NT2/D1 (cell line): ENCODE results near the gene SYNPO.
A peak's percentile ranks its signal among the peaks of the same experiment; 100 is the strongest.

Source experiments
- DNase-seq: peaks from one replicate; pipeline ENCODE4 v3.0.0-alpha.2; 2011; ENCODE audit warnings: low read depth, low spot score
- H3K27me3 ChIP-seq: 2 replicates; pipeline ENCODE4 v1.6.0; 2011; ENCODE audit warnings: mild to moderate bottlenecking; ENCODE audit not compliant: insufficient read length, insufficient read depth
- H3K36me3 ChIP-seq: 2 replicates; pipeline ENCODE4 v1.6.1; 2011; ENCODE audit warnings: mild to moderate bottlenecking, low read length, mixed read lengths; ENCODE audit not compliant: insufficient read depth, insufficient read length
- H3K4me1 ChIP-seq: 2 replicates; pipeline ENCODE4 v1.5.1; 2011; ENCODE audit not compliant: insufficient read depth, insufficient read length
- H3K4me3 ChIP-seq: 2 replicates; pipeline ENCODE4 v1.5.1; 2011; ENCODE audit warnings: low read depth; ENCODE audit not compliant: insufficient read length
- H3K9ac ChIP-seq: 2 replicates; pipeline ENCODE4 v1.6.0; 2011; ENCODE audit warnings: low read depth; ENCODE audit not compliant: insufficient read length
- H3K9me3 ChIP-seq: 2 replicates; pipeline ENCODE4 v1.5.1; 2011; ENCODE audit warnings: mild to moderate bottlenecking, low read length; ENCODE audit not compliant: insufficient read depth
- SUZ12 ChIP-seq: IDR thresholded peaks from 2 replicates; pipeline ENCODE4 v1.6.1; 2011; ENCODE audit not compliant: insufficient read length, insufficient read depth; ENCODE audit errors: extremely low read depth
- YY1 ChIP-seq: IDR thresholded peaks from 2 replicates; pipeline ENCODE4 v1.6.1; 2011; ENCODE audit not compliant: insufficient read length, insufficient read depth
- ZNF274 ChIP-seq: IDR thresholded peaks from 2 replicates; pipeline ENCODE4 v1.6.1; 2011; ENCODE audit warnings: mild to moderate bottlenecking, low read depth, low read length

The SYNPO gene

DNA sequence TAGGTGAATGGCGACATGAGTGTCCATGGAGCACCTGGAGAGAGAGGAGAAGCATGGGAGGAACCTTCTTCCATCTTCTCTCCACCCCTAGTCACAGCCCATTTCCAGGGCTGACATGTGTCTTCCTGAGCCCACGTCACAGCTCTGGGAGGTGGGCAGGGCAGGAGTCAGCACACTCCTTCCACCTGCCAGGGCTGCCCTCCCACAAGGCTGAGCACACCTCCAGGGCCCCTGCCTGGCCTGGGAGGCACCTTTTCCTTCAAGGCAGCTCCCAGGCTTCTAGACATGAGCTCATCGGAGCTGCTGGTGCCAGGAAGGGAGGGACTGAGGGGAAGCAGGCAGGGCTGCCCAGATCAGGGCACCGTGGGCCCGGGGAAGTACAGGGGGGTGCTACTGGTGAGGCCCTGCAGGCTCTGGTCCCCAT is 13.6 kb upstream of the SYNPO start:
- H3K9ac ChIP-seq: no peak overlapping the region

GRCh38 chr5:150627731-150628545 is 12.5 kb upstream of the SYNPO start:
- TF ChIP-seq SUZ12 (no peak), ZNF274 (no peak), YY1 (no peak)
- H3K27me3 ChIP-seq: peaks cover 13% of the 10 kb centered on the region

More for the DNA sequence above, 13.6 kb upstream of the SYNPO start:
- no peaks in the 10 kb centered on the region for H3K36me3 ChIP-seq
- H3K27me3 ChIP-seq: peaks cover 13% of the 10 kb centered on the region
- no peak for DNase-seq
- H3K4me1 ChIP-seq: peaks cover 14% of the 10 kb centered on the region
- TF ChIP-seq ZNF274 (no peak), SUZ12 (no peak), YY1 (no peak)
- H3K4me3 ChIP-seq: no peak overlapping the region
- H3K9me3 ChIP-seq: no peaks in the 10 kb centered on the region

DNA sequence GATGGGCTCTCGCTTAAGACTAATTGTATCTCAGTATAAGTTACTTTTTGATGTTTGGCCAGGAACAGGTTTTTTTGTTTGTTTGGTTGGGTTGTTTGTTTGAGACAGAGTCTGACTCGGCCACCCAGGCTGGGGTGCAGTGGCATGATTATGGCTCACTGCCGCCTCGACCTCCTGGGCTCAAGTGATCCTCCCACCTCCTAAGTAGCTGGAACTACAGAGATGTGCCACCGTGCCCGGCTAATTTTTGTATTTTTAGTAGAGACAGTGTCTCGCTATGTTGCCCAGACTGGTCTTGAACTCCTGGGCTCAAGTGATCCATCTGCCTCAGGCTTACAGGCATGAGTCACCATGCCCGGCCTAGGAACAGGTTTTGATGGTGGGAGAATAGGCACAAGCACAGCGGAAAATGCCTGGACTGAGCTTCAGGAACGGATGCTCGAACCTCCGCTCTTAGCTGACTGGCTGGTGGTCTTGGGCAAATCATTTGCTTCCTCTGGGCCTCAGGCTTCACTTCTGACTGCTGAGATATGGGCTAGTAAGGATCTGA is 11.4 kb upstream of the SYNPO start:
- Histone ChIP-seq H3K9me3 (no peaks in the 10 kb centered on the region), H3K36me3 (no peaks in the 10 kb centered on the region), H3K9ac (no peak overlapping the region), H3K4me3 (no peak overlapping the region), H3K27me3 (peaks cover 8% of the 10 kb centered on the region), H3K4me1 (peaks cover 4% of the 10 kb centered on the region)
- no peak for DNase-seq
- no peak for TF ChIP-seq ZNF274
- no peak for TF ChIP-seq SUZ12
- no peak for TF ChIP-seq YY1

More at GRCh38 chr5:150627731-150628545, 12.5 kb upstream of the SYNPO start:
- Histone ChIP-seq H3K4me3 (no peak overlapping the region), H3K9me3 (no peaks in the 10 kb centered on the region), H3K4me1 (peaks cover 7% of the 10 kb centered on the region), H3K9ac (no peak overlapping the region), H3K36me3 (no peaks in the 10 kb centered on the region)
- no peak for DNase-seq

DNA sequence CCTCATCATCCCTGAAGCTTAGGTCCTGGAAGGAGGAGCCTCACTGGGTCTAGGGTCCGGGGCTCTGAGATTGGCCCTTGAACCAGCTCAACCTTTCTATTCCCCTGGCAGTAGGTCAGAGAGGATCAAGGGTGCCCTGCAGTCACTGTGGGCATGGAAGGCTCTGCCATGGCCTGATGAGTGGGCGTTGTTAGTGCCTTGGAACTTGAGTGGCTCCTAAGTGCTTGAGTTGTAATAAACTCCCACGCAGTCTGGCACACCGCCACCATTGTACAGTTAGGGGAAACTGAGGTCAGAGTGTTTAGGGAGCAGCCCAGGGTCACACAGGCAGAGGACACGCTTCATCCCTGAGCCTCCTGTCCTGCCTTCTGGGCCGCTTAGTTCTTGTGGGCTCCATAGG is 10.4 kb upstream of the SYNPO start:
- no peak for DNase-seq
- Histone ChIP-seq H3K4me3 (no peak overlapping the region), H3K9ac (no peak overlapping the region)

DNA sequence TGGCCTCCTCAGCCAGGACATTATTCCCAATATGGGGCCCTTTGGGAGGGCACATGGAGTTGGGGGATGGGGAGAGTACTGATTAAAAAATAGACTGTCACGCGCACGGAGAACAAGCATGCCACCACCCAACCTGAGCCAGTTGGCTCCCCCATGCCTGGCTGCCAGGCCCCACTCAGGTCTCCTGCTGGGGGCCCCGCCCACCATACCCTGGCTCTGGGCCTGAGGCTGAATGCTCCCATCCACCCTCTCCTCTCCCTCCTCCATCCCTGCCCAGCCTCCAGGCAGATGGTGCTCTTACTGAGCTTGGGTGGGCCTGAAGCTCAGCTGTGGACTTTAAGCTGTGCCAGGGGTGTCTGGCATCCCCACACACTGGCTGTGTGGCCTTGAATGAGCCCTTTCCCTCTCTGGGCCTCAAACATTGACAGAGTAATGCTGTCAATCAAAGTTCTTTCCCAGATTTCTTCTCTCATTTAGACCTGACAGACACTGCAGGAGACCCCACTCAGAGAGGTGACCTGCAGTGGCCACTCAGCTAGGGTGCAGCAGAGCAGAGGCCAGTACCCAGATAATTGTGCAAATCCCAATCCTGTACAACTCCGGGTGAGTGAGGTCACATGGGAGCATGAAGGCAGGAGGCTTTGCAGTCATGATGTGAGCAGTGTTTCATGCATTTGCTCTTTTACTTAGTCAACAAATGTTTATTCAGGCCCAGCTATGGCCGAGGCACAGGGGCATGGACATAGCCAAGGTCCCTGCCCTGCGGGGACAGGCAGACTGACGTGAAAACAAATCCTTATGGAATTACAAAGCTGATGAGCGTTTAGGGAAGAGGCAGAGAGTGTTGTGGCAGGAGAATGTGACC is 9.8 kb upstream of the SYNPO start:
- Histone ChIP-seq H3K9me3 (no peaks in the 10 kb centered on the region), H3K9ac (no peak overlapping the region), H3K4me1 (peaks cover 7% of the 10 kb centered on the region), H3K4me3 (no peak overlapping the region), H3K27me3 (no peaks in the 10 kb centered on the region), H3K36me3 (no peaks in the 10 kb centered on the region)
- no peak for TF ChIP-seq SUZ12
- TF ChIP-seq ZNF274: no peak
- no peak for TF ChIP-seq YY1
- no peak for DNase-seq

More for the DNA sequence above, 10.4 kb upstream of the SYNPO start:
- TF ChIP-seq SUZ12 (no peak), ZNF274 (no peak), YY1 (no peak)
- Histone ChIP-seq H3K4me1 (peaks cover 3% of the 10 kb centered on the region), H3K36me3 (no peaks in the 10 kb centered on the region), H3K27me3 (peaks cover 2% of the 10 kb centered on the region), H3K9me3 (no peaks in the 10 kb centered on the region)

- no peaks in the 10 kb centered on the region for H3K9me3 ChIP-seq
- no peak for DNase-seq
- TF ChIP-seq YY1 (no peak), ZNF274 (no peak), SUZ12 (no peak)
- H3K9ac ChIP-seq: peak overlapping the region; percentile 51
- H3K4me1 ChIP-seq: peaks cover 4% of the 10 kb centered on the region
- H3K27me3 ChIP-seq: no peaks in the 10 kb centered on the region
- H3K4me3 ChIP-seq: no peak overlapping the region
- H3K36me3 ChIP-seq: no peaks in the 10 kb centered on the region
These were observed 9.1 kb upstream of the SYNPO start for GRCh38 chr5:150631326-150631701.
